ENCODE data around the gene NRP1.

Gene NRP1

DNA sequence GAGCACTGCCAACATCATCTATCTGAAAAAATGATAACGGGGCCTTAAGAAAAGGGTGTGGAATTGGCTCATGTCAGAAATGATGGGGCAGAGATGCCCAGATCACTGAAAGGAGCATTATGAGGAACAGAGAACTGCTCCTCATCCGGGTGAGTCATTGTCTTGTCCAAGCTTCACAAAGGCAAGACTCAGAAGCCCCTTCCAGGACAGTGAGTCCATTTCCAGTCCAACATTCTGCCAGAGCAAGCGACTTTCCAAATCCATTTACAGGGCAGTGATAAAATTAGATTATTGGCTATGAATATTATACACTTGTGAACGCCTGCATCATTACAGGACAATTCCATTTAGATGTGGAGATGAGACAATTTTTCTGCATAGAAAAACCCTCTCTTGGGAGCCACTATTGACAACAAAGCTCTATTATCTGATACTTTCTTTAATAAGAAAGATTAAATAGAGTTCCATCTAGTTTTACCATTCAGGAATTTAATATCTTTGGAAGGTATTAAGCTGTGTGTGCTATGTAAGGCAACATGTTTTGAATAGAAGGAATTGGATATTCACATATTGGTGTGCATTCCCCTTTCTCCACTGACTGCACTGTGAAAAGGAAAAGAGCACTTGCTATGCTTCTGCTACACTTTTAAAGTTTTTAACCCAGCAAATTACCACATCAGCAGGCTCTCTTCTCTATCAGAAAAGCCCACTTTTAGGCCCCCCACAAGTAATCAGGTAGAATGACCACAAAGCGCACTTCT lies 159.6 kb downstream of the NRP1 start:
- no peak for DNase-seq

DNA sequence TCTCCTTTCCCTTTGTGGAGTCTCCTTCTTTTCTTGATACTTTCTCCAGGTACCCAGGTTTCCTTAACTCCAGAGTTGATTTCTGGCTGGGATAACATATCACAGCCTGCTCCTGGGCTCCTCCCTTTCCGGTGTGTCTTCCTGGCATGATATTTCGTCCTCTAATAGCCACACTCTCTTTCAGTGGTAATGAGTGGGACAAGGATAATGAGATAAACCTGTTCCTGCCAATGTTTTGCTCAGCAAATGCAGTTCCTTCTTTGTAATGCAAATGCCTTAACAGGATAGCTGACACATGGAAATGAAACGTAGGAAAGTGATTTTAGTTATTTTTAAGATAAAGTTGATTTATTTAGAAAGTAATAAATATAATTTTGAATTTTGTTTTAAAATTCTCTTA lies 168.6 kb downstream of the NRP1 start:
- DNase-seq = no peak

DNA sequence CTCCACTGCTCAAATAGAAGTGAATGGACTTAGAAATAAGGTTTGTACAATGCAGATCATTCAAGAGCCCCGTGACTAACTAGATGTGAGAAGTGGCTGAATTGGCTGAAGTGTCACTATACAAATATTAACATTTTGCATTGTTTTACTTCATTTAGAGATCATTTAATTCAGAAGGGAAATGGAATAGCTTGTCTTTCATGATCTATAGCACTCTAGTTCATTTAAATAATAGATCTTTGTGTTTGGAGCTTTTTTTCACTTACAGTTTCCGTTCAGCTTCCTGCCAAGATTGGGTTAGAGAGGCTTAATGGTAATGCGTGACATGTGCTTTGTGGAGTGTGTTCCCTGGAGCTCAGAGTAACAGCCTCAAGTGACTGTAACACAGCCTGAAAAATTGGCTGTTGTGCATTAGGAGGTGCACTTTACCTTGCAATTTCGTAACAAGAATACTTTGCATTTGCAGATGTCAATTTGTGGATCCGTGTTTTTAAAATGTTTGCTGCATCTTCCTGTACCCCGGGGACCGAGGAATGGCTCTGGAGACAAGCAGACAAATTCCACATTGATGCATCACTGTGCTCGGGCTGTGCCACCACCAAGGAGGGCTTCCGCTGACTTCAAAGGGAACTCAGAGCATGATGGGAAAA lies 170.3 kb downstream of the NRP1 start:
- no peak for DNase-seq

DNA sequence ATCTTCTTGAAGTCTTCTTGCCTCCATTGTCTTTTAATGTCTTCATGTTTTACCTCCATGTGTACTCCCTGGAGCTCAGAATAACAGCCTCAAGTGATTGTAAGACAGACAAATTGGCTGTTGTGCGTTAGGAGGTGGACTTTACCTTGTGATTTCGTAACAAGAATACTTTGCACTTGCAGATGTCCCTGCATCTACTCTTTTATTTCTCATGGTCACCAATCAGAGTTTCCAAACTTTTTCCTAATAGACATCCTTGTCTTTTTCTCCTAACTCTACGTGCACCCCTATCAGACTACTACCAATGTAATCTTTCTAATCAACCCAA lies 172.3 kb downstream of the NRP1 start:
- no peak for DNase-seq

DNA sequence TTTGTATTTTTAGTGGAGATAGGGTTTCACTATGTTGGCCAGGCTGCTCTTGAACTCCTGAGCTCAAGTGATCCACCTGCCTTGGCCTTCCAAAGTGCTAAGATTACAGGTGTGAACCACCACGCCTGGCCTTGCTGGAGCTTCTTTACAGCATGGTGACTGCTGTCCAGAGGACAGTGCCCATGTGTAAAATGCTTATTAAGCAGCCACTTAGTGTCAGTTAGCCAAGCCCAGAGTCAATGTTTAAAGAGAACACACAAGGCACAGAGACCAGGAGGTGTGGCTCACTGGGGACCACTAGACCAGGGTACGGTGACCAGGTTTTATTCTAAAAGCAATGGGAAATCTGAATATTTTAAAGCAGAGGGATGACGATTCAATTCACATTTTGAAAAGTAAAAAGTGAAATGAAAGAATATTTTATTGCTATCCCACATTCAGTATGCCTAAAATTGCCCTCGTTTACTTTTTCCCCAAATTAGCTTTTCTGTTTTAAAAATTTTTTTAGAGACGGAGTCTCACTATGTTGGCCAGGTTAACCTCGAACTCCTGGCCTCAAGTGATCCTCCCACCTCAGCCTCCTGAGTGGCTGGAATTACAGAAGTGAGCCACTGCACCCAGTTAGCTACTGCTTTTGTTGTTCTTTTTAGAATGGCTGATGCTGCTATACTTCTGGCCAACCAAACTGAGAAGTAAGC lies 172.8 kb downstream of the NRP1 start:
- DNase-seq = no peak

DNA sequence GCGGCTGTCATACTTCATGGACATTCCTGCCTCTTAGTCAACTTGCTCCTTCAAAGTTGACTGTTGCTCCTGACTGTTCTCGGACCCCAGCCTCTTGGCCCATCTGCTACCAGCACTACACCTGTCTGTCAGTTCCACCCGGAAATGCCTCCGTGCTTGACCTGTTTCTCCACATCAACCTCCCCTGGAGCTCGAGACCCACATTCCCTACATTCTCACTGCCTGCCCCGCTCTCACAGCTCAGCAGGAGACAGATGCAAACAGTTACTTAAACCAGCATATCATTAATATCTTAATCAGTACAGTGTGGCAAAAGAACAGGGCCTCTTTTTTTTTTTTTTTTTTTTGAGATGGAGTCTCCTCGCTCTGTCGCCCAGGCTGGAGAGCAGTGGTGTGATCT lies 174.3 kb downstream of the NRP1 start:
- DNase-seq = no peak

DNA sequence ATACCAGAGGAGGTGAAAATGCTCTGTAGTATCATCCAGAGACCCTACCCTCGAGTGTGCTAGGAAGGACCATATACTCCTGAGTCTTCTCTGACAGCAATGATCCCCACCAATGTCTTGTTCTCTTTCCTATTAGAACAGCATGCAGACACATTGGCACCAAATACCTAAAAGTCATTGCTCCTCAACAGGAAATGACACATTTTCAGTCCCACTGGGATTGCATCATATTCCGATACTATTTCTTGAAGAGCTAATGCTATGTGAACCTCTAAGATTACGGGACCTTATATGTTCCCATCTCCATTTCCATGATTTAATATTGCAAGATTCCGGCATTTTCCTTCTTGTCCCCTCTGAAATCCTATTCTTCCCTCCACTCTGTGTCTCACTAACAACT lies 177.4 kb downstream of the NRP1 start:
- DNase-seq = no peak

DNA sequence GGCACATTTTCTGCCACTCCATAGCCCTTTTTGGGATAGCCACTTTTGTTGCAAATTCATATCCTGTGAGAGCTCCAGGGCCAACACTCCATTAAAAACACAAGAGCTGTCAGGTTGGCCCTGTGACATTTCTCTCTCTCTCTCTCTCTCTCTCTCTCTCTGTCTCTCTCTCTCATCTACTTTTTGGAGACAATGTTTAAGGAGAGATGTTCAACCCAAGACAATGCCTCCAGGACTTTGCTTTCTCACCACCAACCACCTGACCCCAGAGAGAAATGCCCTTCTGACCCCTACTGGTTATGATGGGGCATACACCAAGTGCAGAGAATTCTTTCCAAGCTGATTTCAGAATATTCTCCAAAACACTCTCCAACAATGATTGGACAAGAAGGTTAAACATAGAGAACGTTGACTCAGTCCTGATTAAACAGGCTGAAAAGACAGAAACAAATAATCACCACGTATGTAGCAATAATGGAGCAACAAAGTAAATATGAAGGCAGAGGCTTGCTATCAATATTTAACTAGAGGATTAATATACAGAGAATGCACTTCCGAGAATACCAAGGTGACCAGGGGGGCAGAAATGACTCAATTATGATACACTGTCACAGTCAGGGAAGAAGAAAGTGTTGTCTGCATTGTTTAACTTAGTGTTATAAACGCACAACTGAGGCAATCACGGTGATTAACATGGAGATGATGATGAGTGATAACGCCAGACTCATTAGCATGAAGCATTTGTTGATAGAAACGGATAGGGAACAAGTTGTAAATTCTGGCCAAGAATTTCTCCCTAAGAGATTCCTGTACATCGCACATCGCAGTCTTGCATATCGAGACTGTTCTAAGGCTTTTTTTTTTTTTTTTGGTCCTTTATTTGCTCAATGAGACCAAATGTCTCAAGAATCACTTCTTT lies 178.5 kb downstream of the NRP1 start:
- DNase-seq = peak; percentile 50

DNA sequence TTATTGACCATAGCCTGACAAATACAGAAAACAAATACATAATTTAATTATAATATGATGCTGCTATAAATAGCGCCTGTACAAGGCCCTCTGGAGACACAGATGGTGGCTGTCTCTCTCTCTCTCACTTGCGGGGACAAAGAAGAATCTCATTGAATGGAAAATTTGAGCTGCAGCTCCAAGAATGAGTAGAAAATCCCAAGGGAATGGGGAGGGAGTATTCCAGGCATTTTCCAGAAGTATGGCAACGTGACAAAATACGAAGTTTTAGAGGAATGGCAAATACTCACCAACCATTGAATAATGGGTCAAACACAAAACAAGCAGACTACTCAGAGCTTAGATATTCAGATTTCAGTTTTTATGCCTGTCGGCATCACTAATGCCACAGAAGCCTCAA lies 179.9 kb downstream of the NRP1 start:
- no peak for DNase-seq

DNA sequence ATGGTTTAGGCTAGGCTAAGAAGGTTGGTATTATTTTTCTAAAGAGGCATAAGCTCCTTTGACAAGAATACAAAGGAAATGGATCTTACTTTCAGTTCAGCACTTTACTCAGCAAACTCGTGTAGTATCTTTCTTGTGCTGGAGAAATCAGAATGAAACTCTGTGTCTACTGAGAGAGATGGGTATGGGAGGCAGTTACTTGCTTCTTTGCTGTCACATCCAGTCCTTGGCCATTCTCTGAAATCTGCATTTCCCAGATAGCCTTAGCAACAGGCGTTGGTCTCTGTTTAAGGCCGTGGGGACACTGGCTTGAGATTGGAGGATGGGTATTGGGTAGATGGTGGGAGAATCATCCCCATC lies 180.5 kb downstream of the NRP1 start:
- no peak for DNase-seq

DNA sequence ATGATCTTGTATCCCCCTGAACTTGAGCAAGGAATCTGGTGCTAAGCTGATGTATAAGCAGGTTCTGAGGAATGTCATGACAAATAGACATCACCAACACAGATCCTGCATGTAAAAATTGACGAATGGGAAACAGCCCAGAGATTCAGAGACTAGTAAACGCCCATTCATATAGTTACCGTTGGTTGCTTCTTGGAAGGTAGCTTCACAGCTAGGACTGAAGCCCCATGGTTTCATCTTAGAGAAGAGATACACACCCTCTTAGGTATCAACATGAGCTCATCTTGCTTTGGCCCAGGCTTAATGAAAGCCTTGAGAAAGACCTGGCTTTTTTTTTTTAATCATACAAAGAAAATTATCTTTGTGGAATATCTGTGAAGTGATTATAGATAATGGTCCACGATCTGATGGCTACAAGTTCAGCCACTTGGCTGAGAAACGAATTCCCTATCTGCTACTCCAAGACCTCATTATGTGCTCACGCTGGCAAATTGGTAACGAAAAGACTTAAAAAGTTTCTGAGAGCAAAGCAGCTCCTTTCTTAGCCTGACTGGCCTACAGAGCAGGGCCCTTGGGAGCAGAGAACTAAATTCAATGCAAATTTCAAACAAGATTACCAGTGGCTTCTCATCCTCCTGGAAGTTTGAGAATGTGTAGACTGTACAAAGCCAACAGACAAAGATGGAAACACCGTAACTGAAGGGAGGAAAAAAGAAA lies 181.1 kb downstream of the NRP1 start:
- no peak for DNase-seq

DNA sequence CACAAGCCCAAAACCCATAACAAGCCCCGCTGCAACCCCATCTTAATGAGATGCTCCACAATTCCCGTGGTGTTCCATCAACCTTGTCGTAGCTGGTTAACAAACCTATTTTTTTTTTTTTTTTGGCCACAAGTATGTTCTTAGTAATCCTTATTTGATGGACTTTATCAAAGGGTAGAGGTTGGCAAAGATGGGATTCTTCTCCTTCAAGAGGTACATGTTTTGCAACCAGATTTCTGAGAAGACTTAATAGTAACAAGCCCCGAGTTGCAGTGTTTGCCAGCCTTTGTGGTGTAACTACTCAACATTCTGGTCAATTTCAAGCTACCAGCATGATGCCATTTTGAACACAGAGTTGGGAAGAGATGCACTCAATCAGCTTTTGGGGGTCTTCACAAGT lies 181.7 kb downstream of the NRP1 start:
- no peak for DNase-seq

DNA sequence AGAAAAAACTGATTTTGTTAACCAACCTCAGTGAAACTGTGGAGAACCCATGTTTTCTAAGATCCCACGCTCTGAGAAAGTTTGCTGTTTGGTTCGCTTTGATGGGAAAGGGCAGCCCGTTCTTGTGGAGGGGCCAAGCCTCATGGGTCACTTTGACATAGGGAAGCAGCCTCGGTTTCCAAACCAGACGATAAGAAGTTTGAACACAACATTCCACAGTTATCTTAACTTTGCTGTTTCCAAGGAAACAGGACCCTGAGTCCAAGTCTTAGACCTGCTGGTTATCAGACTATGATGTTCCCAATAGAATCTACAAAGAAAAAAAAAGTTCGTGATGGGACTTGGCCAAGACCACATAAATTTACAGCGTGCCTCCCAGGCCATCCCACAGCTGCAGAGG lies 182.3 kb downstream of the NRP1 start:
- no peak for DNase-seq

DNA sequence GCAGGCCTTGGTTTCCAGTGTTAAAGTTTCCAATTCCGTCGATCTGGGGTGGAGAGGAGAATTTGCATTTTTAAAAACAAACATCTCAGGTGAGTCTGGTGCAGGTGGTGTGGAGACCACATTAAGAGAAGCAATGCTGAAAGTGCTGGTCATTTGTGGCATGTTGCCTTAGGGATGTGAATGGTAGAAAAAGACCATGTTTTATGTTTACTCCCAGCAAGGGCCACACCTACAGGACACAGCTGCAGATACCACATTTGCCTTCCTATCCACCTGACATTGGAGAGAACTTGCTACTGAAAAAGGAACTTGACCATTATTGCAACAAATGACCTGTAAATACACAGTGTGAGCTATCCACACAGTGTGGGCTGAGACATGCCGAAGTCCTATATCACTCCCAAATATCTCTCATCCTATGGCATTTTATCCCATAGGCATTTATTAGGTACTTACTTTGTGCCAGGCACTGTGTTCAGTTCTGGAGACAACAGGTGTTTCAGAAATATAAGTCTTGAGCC lies 183.1 kb downstream of the NRP1 start:
- no peak for DNase-seq

DNA sequence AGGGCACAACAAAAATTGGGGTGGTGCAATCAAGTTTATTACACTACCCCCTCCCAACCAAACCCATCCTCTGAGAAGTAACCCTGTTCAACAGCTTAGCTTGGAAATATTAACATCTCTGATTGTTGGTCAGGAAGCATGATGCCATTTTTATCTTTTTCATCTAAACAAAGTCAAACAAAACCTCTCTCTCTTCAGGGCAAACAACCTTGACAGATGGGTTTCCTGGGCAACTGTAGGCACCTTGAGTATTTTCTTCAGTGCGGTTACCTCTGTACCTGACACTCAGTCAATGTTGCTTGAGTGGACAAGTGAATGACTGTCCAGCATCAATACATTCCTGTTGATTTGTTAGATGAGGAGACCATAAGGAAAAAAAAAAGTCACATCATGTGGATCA lies 183.6 kb downstream of the NRP1 start:
- DNase-seq = no peak

DNA sequence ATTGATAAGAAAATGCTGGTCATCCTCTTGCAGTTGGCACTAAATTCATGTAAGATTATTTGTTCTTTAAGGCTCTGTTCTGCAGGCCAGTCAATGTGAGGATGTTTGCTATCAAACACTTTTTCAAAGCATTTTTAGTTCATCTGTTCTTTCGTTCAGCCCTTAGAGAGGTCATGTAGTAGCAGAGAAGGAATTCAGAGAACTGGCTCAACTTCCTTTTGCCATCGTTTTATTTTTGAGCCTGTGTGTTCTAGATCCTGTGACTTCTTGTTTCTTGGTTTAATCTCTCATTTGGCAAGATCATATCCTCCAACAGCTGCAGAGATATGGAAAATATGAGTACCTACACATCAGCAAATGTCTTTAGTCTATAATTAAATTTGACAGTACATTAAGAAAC lies 184.3 kb downstream of the NRP1 start:
- no peak for DNase-seq

DNA sequence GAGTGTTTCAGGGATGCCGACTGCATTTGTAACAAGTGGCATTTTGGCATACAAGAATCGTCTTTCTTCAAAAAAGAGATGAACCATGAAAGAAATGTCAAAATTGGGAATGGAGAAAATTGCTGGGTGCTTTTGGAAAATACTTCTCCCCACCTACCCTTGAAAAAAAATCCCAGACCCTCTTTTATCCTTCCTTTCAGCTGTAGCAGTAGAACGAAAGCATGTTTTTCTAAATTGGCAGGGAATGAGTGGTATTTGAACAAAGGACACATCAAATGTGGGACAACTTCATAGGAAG lies 187.5 kb downstream of the NRP1 start:
- DNase-seq = no peak

DNA sequence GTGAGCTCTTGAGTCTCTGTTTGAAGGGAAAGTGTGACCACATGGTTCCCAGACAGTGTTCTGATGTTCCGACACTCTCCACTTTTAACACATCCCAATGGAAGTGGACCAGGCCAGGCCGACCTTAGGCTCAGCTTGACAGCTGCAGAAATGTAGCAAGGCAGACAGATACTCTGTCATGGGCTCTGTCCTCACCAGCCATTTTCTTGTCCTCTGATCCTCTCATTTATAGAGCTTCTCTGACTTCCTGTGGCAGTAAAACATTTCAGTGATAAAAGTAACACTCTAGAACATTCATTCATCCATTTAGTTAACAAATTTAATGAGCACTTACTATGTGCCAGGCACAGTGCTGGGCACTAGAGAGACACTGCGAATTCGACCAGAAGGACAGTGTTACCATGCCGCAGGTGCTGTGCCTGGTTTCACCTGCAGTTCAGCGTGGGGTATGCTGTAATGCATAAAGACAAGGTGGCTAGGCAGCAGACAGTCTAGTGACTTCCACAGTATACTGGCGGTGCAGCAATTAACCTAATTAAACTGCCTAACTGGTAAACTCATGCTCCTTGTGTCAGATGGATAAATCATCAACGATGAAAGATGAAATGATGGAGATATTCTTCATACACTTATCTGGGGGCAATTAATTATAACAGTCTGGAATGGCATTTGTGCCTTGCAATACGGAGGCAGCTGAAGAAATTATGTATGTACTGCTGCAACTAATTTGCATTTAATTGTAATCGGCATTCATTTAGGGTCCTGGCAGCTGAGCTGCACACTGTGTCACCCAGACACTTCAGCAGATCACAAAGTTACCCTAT lies 188.1 kb downstream of the NRP1 start:
- no peak for DNase-seq

DNA sequence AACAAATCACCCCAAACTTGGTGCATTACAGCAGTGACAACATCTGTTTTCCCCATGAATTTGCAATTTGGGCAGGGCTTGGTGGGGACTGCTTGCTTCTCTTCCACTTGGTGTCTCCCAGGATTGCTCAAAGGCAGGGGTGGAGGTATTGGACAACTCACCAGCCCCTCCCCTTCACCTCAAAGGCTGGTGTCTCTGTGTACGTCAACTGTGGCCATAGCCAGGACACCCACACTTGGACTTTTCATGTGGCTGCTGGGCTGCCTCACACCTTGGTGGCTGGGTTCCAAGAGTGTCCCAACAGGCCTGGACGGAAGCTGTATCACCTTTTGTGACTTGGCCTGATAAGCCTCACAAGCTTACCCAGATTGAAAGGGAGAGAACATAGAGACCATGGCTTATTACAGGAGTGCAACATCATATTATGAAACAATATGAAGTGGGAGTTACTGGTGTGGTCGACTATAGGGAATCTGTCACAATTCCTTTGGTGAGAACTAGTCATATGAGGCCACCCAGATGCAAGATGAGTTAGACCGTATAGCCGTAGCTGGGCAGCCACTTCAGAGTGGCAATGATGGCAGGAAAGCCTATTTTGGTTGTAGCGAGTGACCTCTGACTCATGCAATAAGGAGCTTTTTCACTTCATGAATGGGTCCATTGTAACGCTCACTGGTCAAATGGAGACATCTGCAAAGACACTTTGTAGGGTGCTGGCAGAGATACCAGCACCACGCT lies 188.8 kb downstream of the NRP1 start:
- no peak for DNase-seq

DNA sequence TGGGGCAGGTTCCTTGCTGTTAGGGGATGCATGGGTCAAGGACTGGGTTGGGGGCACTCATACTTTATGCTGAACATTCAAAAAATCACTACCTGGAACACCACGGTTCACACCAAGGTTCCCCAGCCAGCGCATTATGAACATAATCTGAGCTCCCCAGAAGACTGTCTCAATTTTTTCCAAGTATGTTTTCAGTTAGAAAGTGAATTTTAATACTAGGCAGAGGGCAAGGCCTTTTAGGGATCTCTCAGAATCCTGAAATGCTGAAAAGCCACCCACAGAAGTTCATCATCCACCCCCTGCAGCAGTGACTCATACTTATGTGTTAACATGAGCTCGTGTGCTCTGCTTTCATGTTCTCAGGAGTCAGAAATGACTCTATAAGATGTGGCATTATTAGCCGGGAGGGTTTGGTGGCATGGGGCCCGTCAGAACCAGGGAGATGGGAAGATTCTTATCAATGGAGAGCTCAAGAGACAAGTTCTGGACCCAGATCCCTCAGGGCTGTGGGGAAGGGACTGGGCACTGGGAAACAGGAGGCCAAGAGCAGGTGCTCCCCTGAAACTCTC lies 191.2 kb downstream of the NRP1 start:
- no peak for DNase-seq

DNA sequence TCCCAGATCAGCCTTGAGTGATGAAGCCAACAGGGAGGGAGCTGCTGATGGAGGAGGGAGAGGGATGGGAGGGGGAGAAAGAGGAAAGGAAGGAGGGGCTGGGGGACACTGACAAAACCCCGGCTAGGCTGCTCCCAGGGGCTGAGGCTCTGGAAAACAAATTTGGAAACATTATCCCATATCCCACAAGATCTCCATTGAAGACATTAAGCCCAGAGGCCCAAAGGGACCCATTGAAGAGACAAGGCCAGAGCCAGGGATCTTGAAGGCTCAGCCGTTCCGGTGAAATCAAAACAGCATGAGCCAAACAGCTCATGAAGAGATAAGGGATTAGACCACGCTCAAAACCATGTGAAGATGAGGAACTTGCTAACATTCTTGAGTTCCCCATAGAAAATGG lies 192.2 kb downstream of the NRP1 start:
- DNase-seq = peak; percentile 64
